Sigmoid colon (tissue), 4 donors: ENCODE data around the gene SMIM22.

Experiments used
- CTCF ChIP-seq, 4 experiments: fragments of 450-650 bp in 3 of 4; fragments of 200-600 bp in 1 of 4; IDR thresholded peaks; one replicate each; pipeline ENCODE4 v1.5.1; 2016 to 2019; ENCODE audit warnings: antibody characterized with exemption in 4 of 4, mild to moderate bottlenecking in 3 of 4, moderate library complexity in 2 of 4
- EP300 ChIP-seq, 4 donors: sonication (generic); formaldehyde crosslinking; IDR thresholded peaks; one replicate each; pipeline ENCODE4 v1.6.1; 2017; ENCODE audit warnings: antibody characterized with exemption in 4 of 4
- POLR2A ChIP-seq, 2 donors: fragments of 450-650 bp; IDR thresholded peaks; one replicate each; pipeline ENCODE4 v1.6.1; 2016; ENCODE audit warnings: antibody characterized with exemption in 2 of 2, mild to moderate bottlenecking in 2 of 2, moderate library complexity in 2 of 2

GRCh38 chr16:4752351-4753100 lies 42.6 kb upstream of the SMIM22 start:
- TF ChIP-seq CTCF (IDR thresholded peaks at IDR 0.05): no peak
- TF ChIP-seq EP300 (IDR thresholded peaks at IDR 0.05): no peak
- TF ChIP-seq POLR2A (IDR thresholded peaks at IDR 0.05): no peak
